GM12878 (cell line): ENCODE data around the gene LMNB1. TPM values are rescaled to one million over a fixed set of nuclear protein-coding genes. Genes with fewer than 3 reads are reported as not detected.

Source experiments
- ATAC-seq: fragments of 200-7000 bp; cut with Tn5 transposase; 3 replicates; pipeline ENCODE4 v1.9.1; 2020; ENCODE audit warnings: mild to moderate bottlenecking, moderate library complexity
- BruUV-seq: library from RNA; stranded (reverse); fragments of 400-500 nt; replicated peaks from 2 replicates; lab custom pipeline; 2021; lab: Mats Ljungman, UMichigan
- CTCF ChIA-PET: fragments of 300-600 bp; sonication (Branson Sonifier 250); formaldehyde crosslinking; extraction: SDS; loops from one replicate; lab custom pipeline; 2021; ENCODE audit warnings: inconsistent platforms; lab: Yijun Ruan, JAX
- POLR2A ChIA-PET: fragments of 350-600 bp; formaldehyde crosslinking; extraction: SDS; loops from one replicate; lab custom pipeline; 2021; ENCODE audit warnings: inconsistent platforms; lab: Charles Lee
- RAD21 ChIA-PET: fragments of 300-600 bp; sonication (Branson Sonifier 250); formaldehyde crosslinking; loops from one replicate; lab custom pipeline; 2023; ENCODE audit warnings: antibody characterized with exemption; ENCODE audit not compliant: unreplicated experiment; lab: Charles Lee
- SMC1A ChIA-PET: fragments of 300-600 bp; sonication (Branson Sonifier 250); formaldehyde crosslinking; loops from one replicate; lab custom pipeline; 2023; ENCODE audit not compliant: unreplicated experiment, uncharacterized antibody; lab: Charles Lee
- DNase-seq: peaks from one replicate; pipeline ENCODE4 v3.0.0-alpha.2; 2011; ENCODE audit warnings: low read depth, low spot score
- FAIRE-seq: peaks from 3 replicates; lab custom pipeline; 2011; peaks lifted over from hg19 to GRCh38; lab: Jason Lieb, UNC
- H2AFZ ChIP-seq: 2 replicates; pipeline ENCODE4 v1.6.0; 2011; ENCODE audit warnings: low read depth, low read length, control low read depth; ENCODE audit not compliant: control insufficient read depth
- H3K27ac ChIP-seq: 2 replicates; pipeline ENCODE4 v1.5.1; 2011; ENCODE audit warnings: control low read depth; ENCODE audit not compliant: control insufficient read depth, insufficient read depth
- H3K27me3 ChIP-seq, 2 experiments: replicated peaks in 1 of 2; 2 replicates each; pipeline versions ENCODE4 v1.6.0 to v1.6.1; 2011; ENCODE audit warnings: low read length in 1 of 2; ENCODE audit not compliant: control insufficient read depth in 2 of 2, insufficient read depth in 2 of 2
- H3K36me3 ChIP-seq, 2 experiments: 2 replicates each; pipeline ENCODE4 v1.5.1; 2011; ENCODE audit warnings: low read length in 1 of 2; ENCODE audit not compliant: control insufficient read depth in 2 of 2, insufficient read depth in 2 of 2
- H3K4me1 ChIP-seq: 2 replicates; pipeline ENCODE4 v1.6.1; 2011; ENCODE audit warnings: mild to moderate bottlenecking, low read length, moderate library complexity, mixed read lengths; ENCODE audit not compliant: control insufficient read depth, insufficient read depth
- H3K4me2 ChIP-seq: 2 replicates; pipeline ENCODE4 v1.6.0; 2011; ENCODE audit warnings: control low read depth; ENCODE audit not compliant: control insufficient read depth, insufficient read depth
- H3K4me3 ChIP-seq: fragments of 200-600 bp; sonication (generic); 2 replicates; pipeline ENCODE4 v1.5.1; 2016
- H3K79me2 ChIP-seq: 2 replicates; pipeline ENCODE4 v1.6.0; 2011; ENCODE audit warnings: low read length; ENCODE audit not compliant: control insufficient read depth, insufficient read depth
- H3K9ac ChIP-seq: 2 replicates; pipeline ENCODE4 v1.8.0; 2011; ENCODE audit warnings: low read length, control low read depth, mixed read lengths; ENCODE audit not compliant: control insufficient read depth, insufficient read depth
- H3K9me3 ChIP-seq: replicated peaks from 3 replicates; pipeline ENCODE4 v1.5.1; 2011; ENCODE audit warnings: mild to moderate bottlenecking, low read length; ENCODE audit not compliant: control insufficient read depth, insufficient read depth
- H4K20me1 ChIP-seq: 2 replicates; pipeline ENCODE4 v1.6.0; 2011; ENCODE audit not compliant: control insufficient read depth, insufficient read depth
- CBFB ChIP-seq: IDR thresholded peaks from 2 replicates; pipeline ENCODE4 v1.6.1; 2016; ENCODE audit warnings: antibody characterized with exemption, low read depth
- ELK1 ChIP-seq: IDR thresholded peaks from 2 replicates; pipeline ENCODE4 v1.6.1; 2012; ENCODE audit warnings: low read depth, low read length, improper control_type of control experiment
- EZH2 ChIP-seq: IDR thresholded peaks from 2 replicates; pipeline ENCODE4 v1.6.1; 2012; ENCODE audit warnings: low read depth, mild to moderate bottlenecking, control low read depth, inconsistent platforms, low read length, borderline replicate concordance; ENCODE audit not compliant: control insufficient read depth
- IRF5 ChIP-seq: fragments of 450-650 bp; IDR thresholded peaks from 2 replicates; pipeline ENCODE4 v1.6.1; 2017; ENCODE audit warnings: borderline replicate concordance
- STAT1 ChIP-seq: fragments of 450-650 bp; conservative IDR thresholded peaks from 2 replicates; pipeline ENCODE4 v1.6.1; 2014; ENCODE audit warnings: antibody characterized with exemption, mild to moderate bottlenecking
- ZBTB4 ChIP-seq: fragments of 450-650 bp; formaldehyde crosslinking; IDR thresholded peaks from 2 replicates; pipeline ENCODE4 v1.4.0; 2022; ENCODE audit warnings: mild to moderate bottlenecking, moderate library complexity
- ZZZ3 ChIP-seq: IDR thresholded peaks from 2 replicates; pipeline ENCODE4 v1.6.1; 2011; ENCODE audit warnings: low read depth; ENCODE audit not compliant: control insufficient read depth, insufficient read length
- WGBS: methylation state at CpG from one replicate; pipeline ENCODE4 v1.1.6; 2016; ENCODE audit warnings: low lambda C conversion rate; ENCODE audit not compliant: insufficient replicate concordance, insufficient coverage; ENCODE audit errors: missing lambda C conversion rate; 5-methylcytosine and 5-hydroxymethylcytosine counted together
- in situ Hi-C: fragments of 300-500 bp; cut with MboI; formaldehyde crosslinking; loops from 9 replicates; pipeline ENCODE4 v1.14.3; 2018; ENCODE audit warnings: mixed read lengths
- intact Hi-C: fragments of 100-400 bp; cut with micrococcal nuclease; formaldehyde crosslinking; loops from one replicate; pipeline ENCODE4 v1.14.2; 2022; ENCODE audit not compliant: unreplicated experiment
- polyA plus RNA-seq, 11 experiments: library from polyadenylated mRNA; depleted of rRNA in 4 of 11; unstranded in 6 of 11; stranded (reverse) in 5 of 11; fragments of >200 nt; fragmentation: Nextera tagmentation in 4 of 11; fragmentation: Illumina TruSeq in 1 of 11; extraction: Ambion mirVana in 4 of 11; extraction: Trizol in 1 of 11; gene quantifications; 1 replicate in 1 of 11; 2 replicates in 10 of 11; pipeline versions ENCODE4 v1.2.1 to v1.2.3, GENCODE V29; 2011 to 2016; ENCODE audit warnings: inconsistent platforms in 2 of 11, missing spikeins in 2 of 11, low read depth in 1 of 11
- total RNA-seq, 4 experiments: library from RNA; depleted of rRNA in 3 of 4; stranded (reverse); fragments of >200 nt in 3 of 4; fragmentation: Illumina TruSeq in 1 of 4; extraction: Trizol in 1 of 4; gene quantifications; 2 replicates each; pipeline versions ENCODE4 v1.2.1 to v1.2.3, GENCODE V29; 2013 to 2021

Gene LMNB1
- total and polyA plus RNA-seq, 10 of the 15 experiments (the other 5 are each of a cell fraction or from before 2014, with no cell fraction given), result 7.0 to 185 (median 86.4) TPM

- Histone ChIP-seq H3K36me3 (no peaks in the 10 kb centered on the region), H3K4me1 (peaks cover under 1% of the 10 kb centered on the region; the same call in 1 of the 2 replicates), H2AFZ (no peak overlapping the region), H3K9ac (no peak overlapping the region), H4K20me1 (no peaks in the 10 kb centered on the region), H3K79me2 (no peaks in the 10 kb centered on the region), H3K9me3 (no peaks in the 10 kb centered on the region; the same call in 2 of the 3 replicates), H3K4me2 (no peak overlapping the region), H3K27ac (no peak overlapping the region), H3K27me3 (no peaks in the 10 kb centered on the region), H3K4me3 (no peak overlapping the region)
- intact Hi-C loops (no loop called here), in situ Hi-C loops (loop anchor here (10.0 kb wide), 1 partner anchor 457 kb away; no protein-coding TSS in a partner anchor)
- TF ChIP-seq STAT1 (no peak), ZZZ3 (no peak), IRF5 (no peak), EZH2 (no peak), ZBTB4 (CRISPR knock-in tag) (no peak), ELK1 (no peak), CBFB (no peak)
- FAIRE-seq (no peak), DNase-seq (no peak), ATAC-seq (no peak)
- WGBS, result 98% methylated on average over 13 of the region's 13 CpGs
- SMC1A ChIA-PET, result no interaction called here
- BruUV-seq, result no TSS peak
- RAD21 ChIA-PET, result no interaction called here
- POLR2A ChIA-PET, result no interaction called here
- CTCF ChIA-PET, result no interaction called here
Measured at GRCh38 chr5:126857472-126858410, 80.8 kb downstream of the LMNB1 start.
